GM10248 (cell line): ENCODE data around the gene ATG13.
"Not testable (repeated sequence)": the region's sequence is repeated elsewhere in the genome, so short reads cannot be mapped to it uniquely, and the experiment has no call there.

ENCODE experiments used
- CTCF ChIA-PET: fragments of 300-600 bp; sonication (Branson Sonifier 250); formaldehyde crosslinking; extraction: SDS; loops from one replicate; lab custom pipeline; 2021; ENCODE audit warnings: antibody characterized with exemption; lab: Yijun Ruan, JAX
- POLR2A ChIA-PET: fragments of 350-650 bp; sonication (Branson Sonifier 250); formaldehyde crosslinking; extraction: SDS; loops from one replicate; lab custom pipeline; 2020; ENCODE audit warnings: antibody characterized with exemption; lab: Yijun Ruan, JAX
- DNase-seq: peaks from one replicate; pipeline ENCODE4 v3.0.0; 2012; ENCODE audit errors: extremely low spot score
- CTCF ChIP-seq: IDR thresholded peaks from 2 replicates; pipeline ENCODE4 v1.5.1; 2012; ENCODE audit warnings: mild to moderate bottlenecking, low read depth; ENCODE audit errors: extremely low read depth, missing control alignments, control extremely low read depth

Gene ATG13

GRCh38 chr11:46710821-46711269 is 93.5 kb downstream of the ATG13 start:
- POLR2A ChIA-PET, result no interaction called here
- DNase-seq, result no peak
- TF ChIP-seq CTCF, result no peak
- CTCF ChIA-PET, result interaction anchor here (1.0 kb wide), 1 partner anchor 10 kb away, joined by 3 read pairs; the partner anchor contains the start of genes ARHGAP1 and ZNF408

- POLR2A ChIA-PET, result no interaction called here
- TF ChIP-seq CTCF, result no peak
- DNase-seq, result no peak
- CTCF ChIA-PET, result interaction anchor here (1.0 kb wide), 1 partner anchor 11 kb away, joined by 3 read pairs; the partner anchor contains the start of genes ARHGAP1 and ZNF408
Observed at GRCh38 chr11:46711303-46711702, 94.0 kb downstream of the ATG13 start.

GRCh38 chr11:46712874-46713576 is 95.7 kb downstream of the ATG13 start:
- TF ChIP-seq CTCF, result no peak
- DNase-seq, result no peak
- ChIA-PET POLR2A (interaction anchor here (0.7 kb wide), 1 partner anchor 26 kb away, joined by 3 read pairs; no protein-coding TSS in a partner anchor), CTCF (interaction anchor here (0.8 kb wide), 1 partner anchor 8 kb away, joined by 3 read pairs; no protein-coding TSS in a partner anchor)

- DNase-seq, CTCF ChIA-PET, POLR2A ChIA-PET: not testable (repeated sequence)
Observed at GRCh38 chr11:46717825-46718154, 100.4 kb downstream of the ATG13 start.

GRCh38 chr11:46718155-46719019 is 101.0 kb downstream of the ATG13 start:
- TF ChIP-seq CTCF, result no peak
- CTCF ChIA-PET, result no interaction called here
- no peak for DNase-seq

GRCh38 chr11:46719048-46719542 is 101.7 kb downstream of the ATG13 start, which contains the start of gene F2:
F2 (plus strand) TSS chr11:46719213; CDS start chr11:46719236, 23 bp downstream.
- no peak for DNase-seq
- no peak for TF ChIP-seq CTCF
- ChIA-PET POLR2A (no interaction called here), CTCF (no interaction called here)

More at GRCh38 chr11:46718155-46719019, 101.0 kb downstream of the ATG13 start:
- POLR2A ChIA-PET, result no interaction called here
